HepG2 (cell line): ENCODE measurements around the gene SYCE3. TPM values are rescaled to one million over a fixed set of nuclear protein-coding genes. Genes with fewer than 3 reads are reported as not detected.

Experiments
- KDM2A ChIP-seq: sonication (generic); formaldehyde crosslinking; IDR thresholded peaks from 2 replicates; pipeline ENCODE4 v1.4.0; 2020; ENCODE audit warnings: low read depth, missing genetic modification reagents, borderline replicate concordance
- NCOR1 ChIP-seq: fragments of 200-600 bp; sonication (generic); IDR thresholded peaks from 2 replicates; pipeline ENCODE4 v1.7.0; 2017; ENCODE audit warnings: antibody characterized with exemption, low read length, borderline replicate concordance
- PPARG ChIP-seq: conservative IDR thresholded peaks from 2 replicates; pipeline ENCODE4 v1.6.1; 2016; ENCODE audit warnings: missing biosample characterization, missing genetic modification reagents
- SCMH1 ChIP-seq: sonication (generic); formaldehyde crosslinking; IDR thresholded peaks from 2 replicates; pipeline ENCODE4 v1.9.0; 2021; ENCODE audit warnings: missing genetic modification reagents, mild to moderate bottlenecking, borderline replicate concordance
- SP5 ChIP-seq: IDR thresholded peaks from 2 replicates; pipeline ENCODE4 v1.6.1; 2016; ENCODE audit warnings: low read depth, borderline replicate concordance
- XBP1 ChIP-seq: sonication (generic); formaldehyde crosslinking; IDR thresholded peaks from 2 replicates; pipeline ENCODE4 v1.5.0; 2020; ENCODE audit warnings: missing genetic modification reagents
- ZNF292 ChIP-seq: sonication (generic); formaldehyde crosslinking; IDR thresholded peaks from 2 replicates; pipeline ENCODE4 v1.8.1; 2022; ENCODE audit warnings: mild to moderate bottlenecking, low read depth, missing genetic modification reagents, borderline replicate concordance
- ZNF572 ChIP-seq: sonication (generic); formaldehyde crosslinking; IDR thresholded peaks from 2 replicates; pipeline ENCODE4 v1.5.1; 2020; ENCODE audit warnings: mild to moderate bottlenecking, missing genetic modification reagents
- ZNF790 ChIP-seq: sonication (generic); formaldehyde crosslinking; IDR thresholded peaks from 2 replicates; pipeline ENCODE4 v1.8.0; 2022; ENCODE audit warnings: missing genetic modification reagents, mild to moderate bottlenecking, borderline replicate concordance
- ZNF839 ChIP-seq: sonication (generic); formaldehyde crosslinking; IDR thresholded peaks from 2 replicates; pipeline ENCODE4 v1.4.0; 2020; ENCODE audit warnings: missing genetic modification reagents, mild to moderate bottlenecking, borderline replicate concordance
- polyA plus RNA-seq, 8 experiments: library from polyadenylated mRNA; depleted of rRNA in 3 of 8; stranded (reverse) in 7 of 8; unstranded in 1 of 8; fragments of >200 nt; fragmentation: Illumina TruSeq in 4 of 8; extraction: Trizol in 4 of 8; gene quantifications; 2 replicates each; pipeline versions ENCODE4 v1.2.1 to v1.2.3, GENCODE V29; 2011 to 2016; ENCODE audit warnings: low read depth in 4 of 8, missing spikeins in 1 of 8, mixed read lengths in 1 of 8; ENCODE audit not compliant: insufficient read depth in 1 of 8
- total RNA-seq, 5 experiments: library from RNA; depleted of rRNA; stranded (reverse); fragments of >200 nt; fragmentation: Illumina TruSeq; extraction: Trizol; gene quantifications; 2 replicates each; pipeline ENCODE4 v1.2.3, GENCODE V29; 2016; ENCODE audit warnings: low read depth in 1 of 5
- TF ChIP-seq, protein P1 (sequence below): IDR thresholded peaks from 2 replicates; pipeline ENCODE4 v1.6.1; 2018; ENCODE audit warnings: missing genetic modification reagents
- TF ChIP-seq, protein P2 (sequence below): sonication (generic); formaldehyde crosslinking; IDR thresholded peaks from 2 replicates; pipeline ENCODE4 v1.8.0; 2022; ENCODE audit warnings: low read depth, missing genetic modification reagents

Gene SYCE3
- total and polyA plus RNA-seq, 2 of the 13 experiments (the other 11 are each of a cell fraction or from before 2014, with no cell fraction given): not detected

DNA sequence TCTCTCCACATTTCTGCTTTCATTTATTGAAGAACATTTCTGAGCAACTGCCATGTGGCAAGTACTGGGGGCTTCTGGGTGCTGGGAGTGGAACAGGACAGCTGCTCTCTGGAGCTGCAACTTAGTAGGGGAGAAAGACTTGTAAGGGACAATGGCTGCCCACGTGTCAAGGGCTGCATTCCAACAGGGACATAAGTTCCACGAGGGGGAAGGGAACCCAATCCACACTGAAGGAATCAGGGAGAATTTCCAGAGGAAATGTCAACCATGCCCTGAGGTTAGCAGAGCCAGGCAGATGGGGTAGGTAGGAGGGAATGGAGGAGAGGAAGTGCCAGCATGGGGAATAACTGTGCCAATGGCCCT, 39.6 kb upstream of the SYCE3 start (continued):
- TF ChIP-seq KDM2A (CRISPR knock-in tag) (no peak), XBP1 (CRISPR knock-in tag) (no peak), PPARG (CRISPR knock-in tag) (no peak), ZNF839 (no peak), ZNF292 (CRISPR knock-in tag) (no peak), NCOR1 (no peak), ZNF790 (CRISPR knock-in tag) (no peak), SP5 (CRISPR knock-in tag) (no peak), ZNF572 (CRISPR knock-in tag) (no peak), SCMH1 (no peak)
- TF ChIP-seq, protein P1, sequence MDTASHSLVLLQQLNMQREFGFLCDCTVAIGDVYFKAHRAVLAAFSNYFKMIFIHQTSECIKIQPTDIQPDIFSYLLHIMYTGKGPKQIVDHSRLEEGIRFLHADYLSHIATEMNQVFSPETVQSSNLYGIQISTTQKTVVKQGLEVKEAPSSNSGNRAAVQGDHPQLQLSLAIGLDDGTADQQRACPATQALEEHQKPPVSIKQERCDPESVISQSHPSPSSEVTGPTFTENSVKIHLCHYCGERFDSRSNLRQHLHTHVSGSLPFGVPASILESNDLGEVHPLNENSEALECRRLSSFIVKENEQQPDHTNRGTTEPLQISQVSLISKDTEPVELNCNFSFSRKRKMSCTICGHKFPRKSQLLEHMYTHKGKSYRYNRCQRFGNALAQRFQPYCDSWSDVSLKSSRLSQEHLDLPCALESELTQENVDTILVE (CRISPR knock-in tag): no peak
- TF ChIP-seq, protein P2, sequence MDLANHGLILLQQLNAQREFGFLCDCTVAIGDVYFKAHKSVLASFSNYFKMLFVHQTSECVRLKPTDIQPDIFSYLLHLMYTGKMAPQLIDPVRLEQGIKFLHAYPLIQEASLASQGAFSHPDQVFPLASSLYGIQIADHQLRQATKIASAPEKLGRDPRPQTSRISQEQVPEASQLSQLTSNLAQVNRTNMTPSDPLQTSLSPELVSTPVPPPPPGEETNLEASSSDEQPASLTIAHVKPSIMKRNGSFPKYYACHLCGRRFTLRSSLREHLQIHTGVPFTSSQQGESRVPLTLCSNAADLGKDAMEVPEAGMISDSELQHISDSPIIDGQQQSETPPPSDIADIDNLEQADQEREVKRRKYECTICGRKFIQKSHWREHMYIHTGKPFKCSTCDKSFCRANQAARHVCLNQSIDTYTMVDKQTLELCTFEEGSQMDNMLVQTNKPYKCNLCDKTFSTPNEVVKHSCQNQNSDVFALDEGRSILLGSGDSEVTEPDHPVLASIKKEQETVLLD (CRISPR knock-in tag): no peak
